ENCODE measurements around the gene PCLO.

DNA sequence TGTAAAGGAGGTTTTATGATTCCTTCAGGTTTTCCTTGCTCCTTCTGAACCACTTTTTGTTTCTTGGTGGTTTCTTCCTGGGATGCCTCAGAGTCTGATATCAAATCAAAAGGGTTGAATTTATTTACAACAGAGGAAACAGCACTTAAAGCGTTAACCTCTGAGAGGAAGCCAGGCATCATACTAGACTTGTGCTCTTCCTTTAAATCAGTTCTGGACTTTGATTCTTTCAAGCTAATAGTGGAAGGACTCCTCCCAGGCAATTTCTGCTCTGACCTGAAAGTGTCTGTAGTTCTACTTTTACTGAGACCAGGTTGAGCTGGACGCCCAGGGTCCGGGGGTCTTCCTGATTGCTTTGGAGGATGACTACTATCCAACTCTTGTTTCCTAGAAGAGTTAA is 6.7 kb downstream of the PCLO start:
- TF ChIP-seq, protein P1, sequence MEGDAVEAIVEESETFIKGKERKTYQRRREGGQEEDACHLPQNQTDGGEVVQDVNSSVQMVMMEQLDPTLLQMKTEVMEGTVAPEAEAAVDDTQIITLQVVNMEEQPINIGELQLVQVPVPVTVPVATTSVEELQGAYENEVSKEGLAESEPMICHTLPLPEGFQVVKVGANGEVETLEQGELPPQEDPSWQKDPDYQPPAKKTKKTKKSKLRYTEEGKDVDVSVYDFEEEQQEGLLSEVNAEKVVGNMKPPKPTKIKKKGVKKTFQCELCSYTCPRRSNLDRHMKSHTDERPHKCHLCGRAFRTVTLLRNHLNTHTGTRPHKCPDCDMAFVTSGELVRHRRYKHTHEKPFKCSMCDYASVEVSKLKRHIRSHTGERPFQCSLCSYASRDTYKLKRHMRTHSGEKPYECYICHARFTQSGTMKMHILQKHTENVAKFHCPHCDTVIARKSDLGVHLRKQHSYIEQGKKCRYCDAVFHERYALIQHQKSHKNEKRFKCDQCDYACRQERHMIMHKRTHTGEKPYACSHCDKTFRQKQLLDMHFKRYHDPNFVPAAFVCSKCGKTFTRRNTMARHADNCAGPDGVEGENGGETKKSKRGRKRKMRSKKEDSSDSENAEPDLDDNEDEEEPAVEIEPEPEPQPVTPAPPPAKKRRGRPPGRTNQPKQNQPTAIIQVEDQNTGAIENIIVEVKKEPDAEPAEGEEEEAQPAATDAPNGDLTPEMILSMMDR (IDR thresholded peaks at IDR 0.05 in 2 of 3, conservative IDR thresholded peaks at IDR 0.05 in 1 of 3; ENCODE audit: insufficient read depth in 2 of 3, low read depth in 1 of 3, low read length in 3 of 3): no peak
- TF ChIP-seq HEY1 (CRISPR knock-in tag; IDR thresholded peaks at IDR 0.05; ENCODE audit: borderline replicate concordance) (no peak), FOS (IDR thresholded peaks at IDR 0.05; ENCODE audit: extremely low read depth, insufficient read length) (no peak), EZH2 (IDR thresholded peaks at IDR 0.05; ENCODE audit: borderline replicate concordance, low read depth, low read length) (no peak), EP300 (IDR thresholded peaks at IDR 0.05; ENCODE audit: low read length) (no peak), CEBPB (tag; IDR thresholded peaks at IDR 0.05) (no peak)
- TF ChIP-seq, protein P2, sequence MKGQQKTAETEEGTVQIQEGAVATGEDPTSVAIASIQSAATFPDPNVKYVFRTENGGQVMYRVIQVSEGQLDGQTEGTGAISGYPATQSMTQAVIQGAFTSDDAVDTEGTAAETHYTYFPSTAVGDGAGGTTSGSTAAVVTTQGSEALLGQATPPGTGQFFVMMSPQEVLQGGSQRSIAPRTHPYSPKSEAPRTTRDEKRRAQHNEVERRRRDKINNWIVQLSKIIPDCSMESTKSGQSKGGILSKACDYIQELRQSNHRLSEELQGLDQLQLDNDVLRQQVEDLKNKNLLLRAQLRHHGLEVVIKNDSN (CRISPR knock-in tag; IDR thresholded peaks at IDR 0.05): no peak
- TF ChIP-seq, protein P3, sequence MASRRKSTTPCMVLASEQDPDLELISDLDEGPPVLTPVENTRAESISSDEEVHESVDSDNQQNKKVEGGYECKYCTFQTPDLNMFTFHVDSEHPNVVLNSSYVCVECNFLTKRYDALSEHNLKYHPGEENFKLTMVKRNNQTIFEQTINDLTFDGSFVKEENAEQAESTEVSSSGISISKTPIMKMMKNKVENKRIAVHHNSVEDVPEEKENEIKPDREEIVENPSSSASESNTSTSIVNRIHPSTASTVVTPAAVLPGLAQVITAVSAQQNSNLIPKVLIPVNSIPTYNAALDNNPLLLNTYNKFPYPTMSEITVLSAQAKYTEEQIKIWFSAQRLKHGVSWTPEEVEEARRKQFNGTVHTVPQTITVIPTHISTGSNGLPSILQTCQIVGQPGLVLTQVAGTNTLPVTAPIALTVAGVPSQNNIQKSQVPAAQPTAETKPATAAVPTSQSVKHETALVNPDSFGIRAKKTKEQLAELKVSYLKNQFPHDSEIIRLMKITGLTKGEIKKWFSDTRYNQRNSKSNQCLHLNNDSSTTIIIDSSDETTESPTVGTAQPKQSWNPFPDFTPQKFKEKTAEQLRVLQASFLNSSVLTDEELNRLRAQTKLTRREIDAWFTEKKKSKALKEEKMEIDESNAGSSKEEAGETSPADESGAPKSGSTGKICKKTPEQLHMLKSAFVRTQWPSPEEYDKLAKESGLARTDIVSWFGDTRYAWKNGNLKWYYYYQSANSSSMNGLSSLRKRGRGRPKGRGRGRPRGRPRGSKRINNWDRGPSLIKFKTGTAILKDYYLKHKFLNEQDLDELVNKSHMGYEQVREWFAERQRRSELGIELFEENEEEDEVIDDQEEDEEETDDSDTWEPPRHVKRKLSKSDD (conservative IDR thresholded peaks at IDR 0.05; ENCODE audit: low read length): no peak
